Smooth muscle cell (in vitro differentiated cells): ENCODE data around the gene STX16. TPM values are rescaled to one million over a fixed set of nuclear protein-coding genes. Genes with fewer than 3 reads are reported as not detected.

Experiments
- DNase-seq: peaks from one replicate; lab custom pipeline; 2025; ENCODE audit not compliant: unreplicated experiment; lab: John Stamatoyannopoulos, UW
- H2AFZ ChIP-seq: fragments of 200-600 bp; sonication (generic); 2 replicates; pipeline ENCODE4 v1.6.0; 2016; ENCODE audit warnings: antibody characterized with exemption, low read depth, mild to moderate bottlenecking
- H3F3A ChIP-seq: fragments of 200-600 bp; sonication (generic); 2 replicates; pipeline ENCODE4 v1.6.0; 2017; ENCODE audit warnings: antibody characterized with exemption, low read depth
- H3K27ac ChIP-seq: fragments of 200-600 bp; sonication (generic); 2 replicates; pipeline ENCODE4 v1.5.1; 2016; ENCODE audit warnings: low read depth, mild to moderate bottlenecking
- H3K27me3 ChIP-seq: fragments of 200-600 bp; sonication (generic); 2 replicates; pipeline ENCODE4 v1.6.1; 2016; ENCODE audit warnings: low read depth, mild to moderate bottlenecking
- H3K36me3 ChIP-seq: fragments of 200-600 bp; sonication (generic); 2 replicates; pipeline ENCODE4 v1.5.1; 2016; ENCODE audit warnings: low read depth
- H3K4me1 ChIP-seq: fragments of 200-600 bp; sonication (generic); 2 replicates; pipeline ENCODE4 v1.5.1; 2016; ENCODE audit warnings: low read depth
- H3K4me2 ChIP-seq: fragments of 200-600 bp; sonication (generic); 2 replicates; pipeline ENCODE4 v1.6.0; 2016; ENCODE audit warnings: mild to moderate bottlenecking
- H3K4me3 ChIP-seq: fragments of 200-600 bp; sonication (generic); 2 replicates; pipeline ENCODE4 v1.5.1; 2016; ENCODE audit warnings: mild to moderate bottlenecking
- H3K79me2 ChIP-seq: fragments of 200-600 bp; sonication (generic); 2 replicates; pipeline ENCODE4 v1.6.0; 2016; ENCODE audit warnings: low read depth, mild to moderate bottlenecking
- H3K9ac ChIP-seq: fragments of 200-600 bp; sonication (generic); 2 replicates; pipeline ENCODE4 v1.6.0; 2016; ENCODE audit warnings: low read depth
- H3K9me3 ChIP-seq: fragments of 200-600 bp; sonication (generic); replicated peaks from 2 replicates; pipeline ENCODE4 v1.5.1; 2016; ENCODE audit warnings: low read depth
- H4K20me1 ChIP-seq: fragments of 200-600 bp; sonication (generic); 2 replicates; pipeline ENCODE4 v1.6.0; 2016; ENCODE audit warnings: low read depth
- WGBS: methylation state at CpG from one replicate; pipeline ENCODE4 v1.1.7; 2016; ENCODE audit warnings: low lambda C conversion rate; 5-methylcytosine and 5-hydroxymethylcytosine counted together
- polyA plus RNA-seq: library from polyadenylated mRNA; unstranded; fragments of >200 nt; fragmentation: Nextera tagmentation; extraction: Ambion mirVana; gene quantifications from 2 replicates; pipeline ENCODE4 v1.2.1, GENCODE V29; 2016
- total RNA-seq: library from RNA; depleted of rRNA; stranded (reverse); fragments of >200 nt; gene quantifications from 2 replicates; pipeline ENCODE4 v1.2.3, GENCODE V29; 2014
- TF ChIP-seq, protein P1 (sequence below): fragments of 200-600 bp; sonication (generic); IDR thresholded peaks from 2 replicates; pipeline ENCODE4 v1.5.1; 2017; ENCODE audit warnings: borderline replicate concordance, mild to moderate bottlenecking, antibody characterized with exemption; ENCODE audit not compliant: insufficient read depth, poor library complexity, severe bottlenecking

STX16 gene
- total and polyA plus RNA-seq, 2 experiments from 2014 or later = 22.5 to 35.8 TPM

DNA sequence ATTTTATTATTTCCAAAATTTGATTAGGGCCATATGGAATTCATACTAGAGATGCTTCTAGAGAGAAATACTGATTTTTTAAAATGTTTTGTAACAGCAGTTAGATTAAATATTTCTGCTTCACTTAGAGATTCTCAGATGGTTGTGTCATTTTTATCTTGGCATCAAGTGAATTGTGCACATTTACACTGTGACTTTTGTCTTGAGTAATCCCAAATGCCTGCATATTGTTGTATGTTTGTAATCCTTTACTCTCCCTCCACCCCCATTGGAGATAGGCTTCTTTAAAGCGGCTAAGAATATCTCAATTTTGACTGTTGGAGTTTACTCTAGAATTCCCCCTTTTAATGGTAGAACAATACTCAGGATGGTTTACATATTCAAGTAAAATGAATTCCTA, 19.0 kb downstream of the STX16 start:
- TF ChIP-seq, protein P1, sequence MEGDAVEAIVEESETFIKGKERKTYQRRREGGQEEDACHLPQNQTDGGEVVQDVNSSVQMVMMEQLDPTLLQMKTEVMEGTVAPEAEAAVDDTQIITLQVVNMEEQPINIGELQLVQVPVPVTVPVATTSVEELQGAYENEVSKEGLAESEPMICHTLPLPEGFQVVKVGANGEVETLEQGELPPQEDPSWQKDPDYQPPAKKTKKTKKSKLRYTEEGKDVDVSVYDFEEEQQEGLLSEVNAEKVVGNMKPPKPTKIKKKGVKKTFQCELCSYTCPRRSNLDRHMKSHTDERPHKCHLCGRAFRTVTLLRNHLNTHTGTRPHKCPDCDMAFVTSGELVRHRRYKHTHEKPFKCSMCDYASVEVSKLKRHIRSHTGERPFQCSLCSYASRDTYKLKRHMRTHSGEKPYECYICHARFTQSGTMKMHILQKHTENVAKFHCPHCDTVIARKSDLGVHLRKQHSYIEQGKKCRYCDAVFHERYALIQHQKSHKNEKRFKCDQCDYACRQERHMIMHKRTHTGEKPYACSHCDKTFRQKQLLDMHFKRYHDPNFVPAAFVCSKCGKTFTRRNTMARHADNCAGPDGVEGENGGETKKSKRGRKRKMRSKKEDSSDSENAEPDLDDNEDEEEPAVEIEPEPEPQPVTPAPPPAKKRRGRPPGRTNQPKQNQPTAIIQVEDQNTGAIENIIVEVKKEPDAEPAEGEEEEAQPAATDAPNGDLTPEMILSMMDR = no peak
- Histone ChIP-seq H3K27me3 (no peaks in the 10 kb centered on the region), H3K9ac (no peak overlapping the region), H3F3A (no peaks in the 10 kb centered on the region), H3K4me1 (peaks cover 16% of the 10 kb centered on the region), H3K36me3 (peaks cover 10% of the 10 kb centered on the region), H3K79me2 (peaks cover 23% of the 10 kb centered on the region), H3K4me2 (no peak overlapping the region), H3K4me3 (no peak overlapping the region), H2AFZ (no peak overlapping the region), H4K20me1 (peaks cover 52% of the 10 kb centered on the region), H3K9me3 (no peaks in the 10 kb centered on the region), H3K27ac (no peak overlapping the region)
- no peak for DNase-seq
- WGBS = 90% methylated on average over 1 of the region's 1 CpG

DNA sequence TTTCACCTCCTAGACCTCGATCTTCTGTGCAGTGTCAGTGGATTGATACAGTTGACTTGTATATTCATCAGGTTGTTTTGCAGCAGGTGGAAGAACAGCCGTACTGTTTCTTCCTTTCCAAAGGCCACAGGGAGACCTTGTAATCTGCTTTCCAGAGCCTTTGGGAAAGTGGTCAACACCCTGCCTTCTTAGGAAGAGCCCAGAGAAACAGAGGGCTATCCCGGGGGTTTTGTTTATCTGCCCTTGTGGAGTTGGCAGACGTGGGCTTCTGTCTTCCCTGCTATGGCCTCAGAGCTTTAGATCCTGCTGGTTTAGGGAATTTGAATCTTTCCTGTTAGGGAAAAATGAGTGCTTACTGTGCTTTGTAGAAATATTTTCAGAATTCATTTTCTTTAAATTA, 19.6 kb downstream of the STX16 start:
- Histone ChIP-seq H3K79me2 (peaks cover 20% of the 10 kb centered on the region), H4K20me1 (peaks cover 46% of the 10 kb centered on the region), H3K9ac (no peak overlapping the region), H3K4me1 (peaks cover 16% of the 10 kb centered on the region), H3K4me3 (no peak overlapping the region), H3F3A (no peaks in the 10 kb centered on the region), H2AFZ (no peak overlapping the region), H3K27me3 (no peaks in the 10 kb centered on the region), H3K27ac (no peak overlapping the region), H3K4me2 (no peak overlapping the region), H3K9me3 (no peaks in the 10 kb centered on the region), H3K36me3 (peaks cover 10% of the 10 kb centered on the region)
- no peak for DNase-seq
- TF ChIP-seq, protein P1 = no peak
- 81% methylated on average over 4 of the region's 4 CpGs for WGBS

DNA sequence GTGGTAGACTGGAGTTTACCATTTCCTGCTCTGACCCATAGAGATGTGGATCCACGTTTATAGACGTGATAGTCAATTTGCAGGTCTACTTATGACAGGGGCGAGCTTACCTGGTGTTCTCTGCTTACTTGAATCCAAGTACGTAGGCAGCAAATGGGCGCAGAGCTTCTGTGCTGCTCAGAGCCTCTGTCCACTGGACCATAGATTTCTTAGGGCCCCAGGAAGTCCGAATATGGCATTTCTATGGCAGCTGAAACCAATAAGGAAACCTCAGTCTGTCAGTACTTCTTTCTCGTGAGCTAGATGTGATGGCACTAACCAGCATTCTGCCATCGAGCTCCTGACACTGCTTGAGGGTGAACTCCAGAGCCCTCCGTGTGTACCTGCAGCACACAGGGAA, 22.0 kb downstream of the STX16 start:
- no peak overlapping the region for H3K4me3 ChIP-seq
- peaks cover 8% of the 10 kb centered on the region for H3K79me2 ChIP-seq
- TF ChIP-seq, protein P1 = no peak
- DNase-seq = no peak
- H3F3A ChIP-seq = no peaks in the 10 kb centered on the region
- peaks cover 32% of the 10 kb centered on the region for H4K20me1 ChIP-seq
- H3K27ac ChIP-seq = no peak overlapping the region
- H2AFZ ChIP-seq = no peak overlapping the region
- H3K27me3 ChIP-seq = no peaks in the 10 kb centered on the region
- no peak overlapping the region for H3K9ac ChIP-seq
- no peak overlapping the region for H3K4me2 ChIP-seq
- peaks cover 16% of the 10 kb centered on the region for H3K4me1 ChIP-seq
- no peaks in the 10 kb centered on the region for H3K9me3 ChIP-seq
- whole genome bisulfite sequencing = 96% methylated on average over 9 of the region's 9 CpGs
- peaks cover 10% of the 10 kb centered on the region for H3K36me3 ChIP-seq

DNA sequence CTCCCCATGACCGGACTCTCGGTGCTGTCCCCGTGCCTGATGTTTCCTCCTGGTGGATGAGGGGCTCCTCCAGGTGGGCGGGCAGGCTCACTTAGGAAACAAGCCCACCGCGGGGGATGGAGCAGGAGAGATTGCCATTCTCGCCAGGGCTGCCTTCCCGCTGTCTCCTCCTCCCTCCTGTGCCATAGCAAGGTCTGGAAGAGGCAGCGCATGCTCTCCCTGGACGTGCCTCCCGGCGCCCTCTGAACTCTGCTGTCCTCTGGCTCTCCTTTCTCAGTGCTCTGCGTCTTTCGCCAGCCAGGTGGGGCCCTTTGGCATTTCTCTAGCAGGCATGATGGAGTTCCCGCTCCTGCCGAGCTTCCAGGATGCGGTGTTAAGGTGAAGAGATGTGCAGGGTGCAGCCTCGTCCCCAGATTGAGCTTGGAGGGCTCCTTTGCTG, 24.1 kb downstream of the STX16 start:
- Histone ChIP-seq H3K27ac (no peak overlapping the region), H3K79me2 (peaks cover 3% of the 10 kb centered on the region), H3K9me3 (no peaks in the 10 kb centered on the region), H4K20me1 (peaks cover 30% of the 10 kb centered on the region), H2AFZ (no peak overlapping the region), H3K36me3 (peaks cover 10% of the 10 kb centered on the region), H3K4me1 (peaks cover 2% of the 10 kb centered on the region), H3K4me2 (no peak overlapping the region), H3F3A (no peaks in the 10 kb centered on the region), H3K27me3 (no peaks in the 10 kb centered on the region), H3K9ac (no peak overlapping the region), H3K4me3 (no peak overlapping the region)
- DNase-seq = no peak
- TF ChIP-seq, protein P1 = no peak
- WGBS = 96% methylated on average over 18 of the region's 18 CpGs
